ENCODE data around the gene CERKL.

CERKL gene

GRCh38 chr2:181605889-181606837 is 50.7 kb downstream of the CERKL start:
- H3K27ac ChIP-seq (ENCODE audit: low read depth, low read length), result no peak overlapping the region
- TF ChIP-seq EZH2phosphoT487 (IDR thresholded peaks at IDR 0.05; ENCODE audit: borderline replicate concordance, low read length) (no peak), CTCF (IDR thresholded peaks at IDR 0.05; ENCODE audit: low read depth, low read length, poor library complexity, severe bottlenecking) (no peak)
- no peaks in the 10 kb centered on the region for H3K27me3 ChIP-seq (ENCODE audit: control insufficient read depth, low read length)
- H3F3A ChIP-seq (ENCODE audit: control insufficient read depth, insufficient read depth), result no peaks in the 10 kb centered on the region; the same call in 1 of the 2 replicates
- peaks cover 28% of the 10 kb centered on the region for H3K4me1 ChIP-seq (ENCODE audit: control insufficient read depth, low read length)
- H3K4me2 ChIP-seq (ENCODE audit: low read length), result no peak overlapping the region
- H3K9me3 ChIP-seq (ENCODE audit: control insufficient read depth, insufficient read depth, low read length), result no peaks in the 10 kb centered on the region
- H3K36me3 ChIP-seq (ENCODE audit: control insufficient read depth, low read length), result no peaks in the 10 kb centered on the region
- H4K20me1 ChIP-seq (ENCODE audit: control insufficient read depth, insufficient read depth, low read depth, low read length), result no peaks in the 10 kb centered on the region
- H3K79me2 ChIP-seq (ENCODE audit: control insufficient read depth, low read length), result no peaks in the 10 kb centered on the region
- no peaks in the 10 kb centered on the region for H3K9me2 ChIP-seq (replicated peaks; ENCODE audit: control insufficient read depth, low read length)
- no peak overlapping the region for H3K4me3 ChIP-seq (ENCODE audit: low read length)

- H3F3A ChIP-seq (ENCODE audit: control insufficient read depth, insufficient read depth), result no peaks in the 10 kb centered on the region; the same call in 1 of the 2 replicates
- no peak overlapping the region for H3K4me3 ChIP-seq (ENCODE audit: low read length)
- H3K9me2 ChIP-seq (replicated peaks; ENCODE audit: control insufficient read depth, low read length), result no peaks in the 10 kb centered on the region
- no peak overlapping the region for H3K27ac ChIP-seq (ENCODE audit: low read depth, low read length)
- no peaks in the 10 kb centered on the region for H3K79me2 ChIP-seq (ENCODE audit: control insufficient read depth, low read length)
- H3K36me3 ChIP-seq (ENCODE audit: control insufficient read depth, low read length), result no peaks in the 10 kb centered on the region
- no peaks in the 10 kb centered on the region for H3K9me3 ChIP-seq (ENCODE audit: control insufficient read depth, insufficient read depth, low read length)
- no peaks in the 10 kb centered on the region for H3K27me3 ChIP-seq (ENCODE audit: control insufficient read depth, low read length)
- H4K20me1 ChIP-seq (ENCODE audit: control insufficient read depth, insufficient read depth, low read depth, low read length), result no peaks in the 10 kb centered on the region
- H3K4me2 ChIP-seq (ENCODE audit: low read length), result no peak overlapping the region
- peaks cover 19% of the 10 kb centered on the region for H3K4me1 ChIP-seq (ENCODE audit: control insufficient read depth, low read length)
- TF ChIP-seq CTCF (IDR thresholded peaks at IDR 0.05; ENCODE audit: low read depth, low read length, poor library complexity, severe bottlenecking) (no peak), EZH2phosphoT487 (IDR thresholded peaks at IDR 0.05; ENCODE audit: borderline replicate concordance, low read length) (no peak)
Observed at GRCh38 chr2:181602017-181602416, 54.9 kb downstream of the CERKL start.

GRCh38 chr2:181596556-181596955 is 60.3 kb downstream of the CERKL start:
- Histone ChIP-seq H3K79me2 (ENCODE audit: control insufficient read depth, low read length) (no peaks in the 10 kb centered on the region), H3K4me2 (ENCODE audit: low read length) (no peak overlapping the region), H3K4me1 (ENCODE audit: control insufficient read depth, low read length) (peaks cover under 1% of the 10 kb centered on the region; the same call in 1 of the 2 replicates), H3K9me3 (ENCODE audit: control insufficient read depth, insufficient read depth, low read length) (no peaks in the 10 kb centered on the region), H3K4me3 (ENCODE audit: low read length) (no peak overlapping the region), H3K27me3 (ENCODE audit: control insufficient read depth, low read length) (no peaks in the 10 kb centered on the region), H3F3A (ENCODE audit: control insufficient read depth, insufficient read depth) (no peaks in the 10 kb centered on the region), H3K27ac (ENCODE audit: low read depth, low read length) (no peak overlapping the region), H4K20me1 (ENCODE audit: control insufficient read depth, insufficient read depth, low read depth, low read length) (no peaks in the 10 kb centered on the region), H3K9me2 (replicated peaks; ENCODE audit: control insufficient read depth, low read length) (no peaks in the 10 kb centered on the region), H3K36me3 (ENCODE audit: control insufficient read depth, low read length) (no peaks in the 10 kb centered on the region)
- no peak for TF ChIP-seq CTCF (IDR thresholded peaks at IDR 0.05; ENCODE audit: low read depth, low read length, poor library complexity, severe bottlenecking)
- TF ChIP-seq EZH2phosphoT487 (IDR thresholded peaks at IDR 0.05; ENCODE audit: borderline replicate concordance, low read length), result no peak
